IPS-18c (cell line): ENCODE results near the gene TENM4.

Experiments
- H3K4me3 ChIP-seq: 2 replicates; pipeline ENCODE4 v1.7.0; 2013; ENCODE audit warnings: low read depth, mild to moderate bottlenecking, low read length, moderate library complexity; ENCODE audit not compliant: insufficient read depth
- H3K9me3 ChIP-seq: one replicate; pipeline ENCODE4 v1.6.1; 2013; ENCODE audit warnings: mild to moderate bottlenecking, low read length, moderate library complexity; ENCODE audit not compliant: control insufficient read depth, insufficient read depth

TENM4 gene

GRCh38 chr11:79092791-79093353, 348.0 kb downstream of the TENM4 start:
- H3K4me3 ChIP-seq: no peak overlapping the region
- peaks cover 2% of the 10 kb centered on the region for H3K9me3 ChIP-seq

GRCh38 chr11:79090191-79090705, 350.6 kb downstream of the TENM4 start:
- H3K9me3 ChIP-seq: peaks cover 2% of the 10 kb centered on the region

GRCh38 chr11:79089601-79090000, 351.2 kb downstream of the TENM4 start:
- Histone ChIP-seq H3K4me3 (no peak overlapping the region), H3K9me3 (peaks cover under 1% of the 10 kb centered on the region)

More at GRCh38 chr11:79090191-79090705, 350.6 kb downstream of the TENM4 start:
- H3K4me3 ChIP-seq: no peak overlapping the region

GRCh38 chr11:79088967-79089366, 351.9 kb downstream of the TENM4 start:
- no peaks in the 10 kb centered on the region for H3K9me3 ChIP-seq
- no peak overlapping the region for H3K4me3 ChIP-seq

- Histone ChIP-seq H3K9me3 (no peaks in the 10 kb centered on the region), H3K4me3 (no peak overlapping the region)
These were observed 352.9 kb downstream of the TENM4 start for GRCh38 chr11:79087961-79088318.

GRCh38 chr11:79087238-79087960, 353.4 kb downstream of the TENM4 start:
- H3K4me3 ChIP-seq: no peak overlapping the region

GRCh38 chr11:79086056-79086455, 354.8 kb downstream of the TENM4 start:
- Histone ChIP-seq H3K4me3 (no peak overlapping the region), H3K9me3 (no peaks in the 10 kb centered on the region)

More at GRCh38 chr11:79087238-79087960, 353.4 kb downstream of the TENM4 start:
- H3K9me3 ChIP-seq: no peaks in the 10 kb centered on the region

- Histone ChIP-seq H3K9me3 (no peaks in the 10 kb centered on the region), H3K4me3 (no peak overlapping the region)
These were observed 356.4 kb downstream of the TENM4 start for GRCh38 chr11:79084382-79084781.

GRCh38 chr11:79083352-79083751, 357.5 kb downstream of the TENM4 start:
- H3K9me3 ChIP-seq: no peaks in the 10 kb centered on the region
- H3K4me3 ChIP-seq: no peak overlapping the region

GRCh38 chr11:79082907-79083306, 357.9 kb downstream of the TENM4 start:
- Histone ChIP-seq H3K9me3 (no peaks in the 10 kb centered on the region), H3K4me3 (no peak overlapping the region)

- H3K9me3 ChIP-seq: no peaks in the 10 kb centered on the region
These were observed 358.6 kb downstream of the TENM4 start for GRCh38 chr11:79082280-79082679.

GRCh38 chr11:79081471-79082031, 359.3 kb downstream of the TENM4 start:
- Histone ChIP-seq H3K9me3 (no peaks in the 10 kb centered on the region), H3K4me3 (no peak overlapping the region)

More at GRCh38 chr11:79082280-79082679, 358.6 kb downstream of the TENM4 start:
- H3K4me3 ChIP-seq: no peak overlapping the region

GRCh38 chr11:79080551-79080950, 360.3 kb downstream of the TENM4 start:
- no peak overlapping the region for H3K4me3 ChIP-seq

GRCh38 chr11:79078999-79079398, 361.8 kb downstream of the TENM4 start:
- Histone ChIP-seq H3K4me3 (no peak overlapping the region), H3K9me3 (no peaks in the 10 kb centered on the region)

More at GRCh38 chr11:79080551-79080950, 360.3 kb downstream of the TENM4 start:
- no peaks in the 10 kb centered on the region for H3K9me3 ChIP-seq

- Histone ChIP-seq H3K4me3 (no peak overlapping the region), H3K9me3 (no peaks in the 10 kb centered on the region)
These were observed 362.4 kb downstream of the TENM4 start for GRCh38 chr11:79078456-79078855.

- H3K9me3 ChIP-seq: no peaks in the 10 kb centered on the region
- no peak overlapping the region for H3K4me3 ChIP-seq
These were observed 363.0 kb downstream of the TENM4 start for GRCh38 chr11:79077702-79078330.

GRCh38 chr11:79076526-79077115, 364.2 kb downstream of the TENM4 start:
- H3K9me3 ChIP-seq: no peaks in the 10 kb centered on the region
- H3K4me3 ChIP-seq: no peak overlapping the region
